HG02610 (cell line): Measurements from ENCODE around the gene TMEM266.

Experiments used
- ATAC-seq: cut with Tn5 transposase; IDR thresholded peaks from one replicate; pipeline ENCODE4 v1.9.1; 2021; ENCODE audit warnings: mild to moderate bottlenecking, moderate library complexity; ENCODE audit not compliant: unreplicated experiment

TMEM266 gene

DNA sequence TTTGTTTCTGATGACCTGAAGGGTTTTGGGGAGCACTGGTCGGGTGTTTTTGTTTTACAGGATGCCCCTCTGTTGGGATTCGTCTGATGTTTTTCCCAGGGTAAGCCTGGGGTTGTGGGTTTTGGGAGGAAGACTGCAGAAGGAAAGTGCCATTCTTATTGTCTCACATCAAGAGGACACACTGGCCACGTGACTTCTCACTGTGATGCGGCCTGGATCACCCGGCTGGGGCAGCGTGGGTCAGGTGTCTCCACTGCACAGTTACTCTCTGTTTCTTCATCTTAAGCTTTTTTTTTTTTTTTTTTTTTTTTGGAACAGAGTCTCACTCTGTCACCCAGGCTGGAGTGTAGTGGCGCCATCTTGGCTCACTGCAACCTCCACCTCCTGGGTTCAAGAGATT lies 120.5 kb downstream of the TMEM266 start:
- no peak for ATAC-seq

DNA sequence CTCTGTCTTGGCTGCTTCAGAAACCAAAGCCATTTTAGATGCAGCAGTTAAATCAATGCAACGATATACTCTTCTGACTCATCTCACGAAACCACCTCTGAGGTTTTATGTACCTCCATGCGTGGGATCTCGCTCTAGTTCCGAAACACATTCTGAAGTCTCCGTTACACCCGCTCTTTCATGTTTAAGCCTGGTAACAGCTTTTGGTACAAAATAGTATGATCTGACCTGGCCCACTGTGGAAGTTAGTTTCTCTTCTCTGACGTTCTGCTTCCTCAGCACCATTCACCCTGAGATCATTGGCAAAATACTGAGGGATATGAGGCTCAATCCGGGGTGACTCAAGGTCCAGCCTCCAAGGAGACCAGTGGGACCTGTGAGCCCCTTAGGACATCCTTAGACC lies 121.9 kb downstream of the TMEM266 start:
- ATAC-seq, result peak; percentile 56

- ATAC-seq, result no peak
Measured at GRCh38 chr15:76183930-76184649, 124.3 kb downstream of the TMEM266 start.

- no peak for ATAC-seq
Measured at GRCh38 chr15:76184650-76185035, 124.9 kb downstream of the TMEM266 start.

DNA sequence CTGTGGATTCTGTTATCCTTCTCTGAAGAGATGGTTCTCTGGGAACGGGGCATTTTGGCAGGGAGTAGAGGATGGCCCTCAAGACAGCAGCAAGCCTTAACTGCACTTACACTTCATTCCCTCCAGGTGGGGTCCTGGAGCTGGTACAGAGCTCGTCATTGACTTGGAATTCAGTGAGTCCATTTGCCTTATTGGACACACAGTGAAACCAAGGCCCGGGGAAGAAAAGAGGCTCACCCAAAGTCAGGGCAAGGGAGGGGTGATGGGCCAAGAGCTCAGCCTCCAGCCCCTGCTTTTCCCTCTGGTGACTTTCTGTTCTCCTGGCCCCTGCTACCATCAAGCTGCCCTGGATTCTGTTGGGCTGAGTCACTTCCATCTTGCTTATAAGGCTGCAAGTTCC lies 125.9 kb downstream of the TMEM266 start:
- no peak for ATAC-seq

- no peak for ATAC-seq
Measured at GRCh38 chr15:76187163-76187562, 127.4 kb downstream of the TMEM266 start.

DNA sequence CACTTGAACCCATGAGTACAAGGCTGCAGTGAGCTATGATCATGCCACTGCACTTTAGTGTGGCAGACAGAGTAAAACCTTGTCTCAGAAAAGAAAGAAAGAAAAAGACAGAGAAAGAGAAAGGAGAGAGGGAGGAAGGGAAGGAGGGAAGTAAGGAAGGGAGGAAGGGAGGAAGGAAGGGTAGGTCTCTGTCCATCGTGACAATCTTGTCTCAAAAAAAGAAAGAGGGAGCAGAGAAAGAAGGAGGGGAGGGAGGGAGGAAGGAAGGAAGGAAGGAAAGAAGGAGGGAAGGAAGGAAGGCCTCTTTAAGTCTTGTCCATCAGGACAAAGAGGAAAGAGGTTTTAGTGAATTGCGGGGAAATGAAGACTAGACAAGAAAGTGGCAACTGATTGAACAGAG lies 129.3 kb downstream of the TMEM266 start:
- ATAC-seq, result no peak

- ATAC-seq, result no peak
Measured at GRCh38 chr15:76190070-76190564, 130.3 kb downstream of the TMEM266 start.

DNA sequence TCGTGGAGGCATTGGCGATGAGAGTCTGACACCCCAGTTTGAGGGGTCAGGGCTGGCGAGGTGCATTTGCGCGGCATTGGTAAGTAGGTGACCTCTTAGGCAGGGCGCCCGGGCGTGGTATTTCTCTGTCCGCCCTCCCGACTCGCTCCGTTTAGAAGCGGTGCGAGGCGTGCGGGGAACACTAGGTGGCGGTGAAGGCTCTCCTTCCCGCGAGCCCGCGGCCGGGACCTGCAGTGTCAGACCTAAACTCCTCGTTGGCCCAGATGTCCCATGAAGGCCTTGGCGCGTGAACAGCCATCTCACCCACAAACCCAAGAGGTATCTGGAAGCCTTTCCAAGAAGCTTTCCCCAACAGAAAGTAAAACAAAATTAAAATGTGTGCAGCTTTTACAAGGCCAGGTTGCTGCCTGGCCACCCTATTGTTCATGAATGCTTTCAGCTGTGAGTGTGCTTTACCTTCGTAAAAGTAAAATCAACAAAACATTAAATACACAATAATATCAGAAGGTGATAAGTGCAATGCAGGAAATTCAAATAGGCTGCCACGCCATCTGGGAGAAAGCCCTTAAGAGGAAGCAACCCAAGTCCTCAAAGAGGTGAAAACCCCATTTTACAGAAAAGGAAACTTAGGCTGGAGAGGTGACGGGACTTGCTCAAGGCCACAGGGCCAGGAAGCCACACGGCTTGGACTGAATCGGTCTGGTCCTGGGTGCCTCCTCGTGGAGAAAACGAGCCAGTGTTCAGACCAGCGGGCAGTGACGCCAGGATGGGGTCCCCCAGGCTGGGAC lies 131.2 kb downstream of the TMEM266 start:
- ATAC-seq, result peak; percentile 88

GRCh38 chr15:76191539-76192244 lies 131.9 kb downstream of the TMEM266 start:
- no peak for ATAC-seq

DNA sequence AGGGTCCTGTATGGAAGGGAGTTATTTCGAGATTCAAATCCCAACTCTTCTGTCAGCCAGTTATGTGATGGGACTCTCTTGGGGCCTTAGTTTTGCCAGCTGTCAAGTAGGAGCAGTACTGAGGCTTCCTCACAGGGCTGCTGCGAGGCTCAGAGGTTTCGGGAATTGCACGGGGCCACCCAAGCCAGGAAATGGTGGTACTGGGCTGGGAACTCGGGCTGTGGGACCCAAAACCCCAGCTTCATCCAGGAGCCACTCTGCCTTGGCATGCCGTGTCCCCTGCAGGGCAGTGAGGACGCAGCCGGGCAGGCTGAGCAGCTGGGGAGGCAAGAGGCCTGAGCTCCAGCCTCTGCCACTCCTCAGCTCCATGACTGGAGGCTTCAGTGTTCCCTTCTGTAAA lies 132.9 kb downstream of the TMEM266 start:
- ATAC-seq, result no peak

GRCh38 chr15:76193934-76194333 lies 134.1 kb downstream of the TMEM266 start:
- no peak for ATAC-seq

DNA sequence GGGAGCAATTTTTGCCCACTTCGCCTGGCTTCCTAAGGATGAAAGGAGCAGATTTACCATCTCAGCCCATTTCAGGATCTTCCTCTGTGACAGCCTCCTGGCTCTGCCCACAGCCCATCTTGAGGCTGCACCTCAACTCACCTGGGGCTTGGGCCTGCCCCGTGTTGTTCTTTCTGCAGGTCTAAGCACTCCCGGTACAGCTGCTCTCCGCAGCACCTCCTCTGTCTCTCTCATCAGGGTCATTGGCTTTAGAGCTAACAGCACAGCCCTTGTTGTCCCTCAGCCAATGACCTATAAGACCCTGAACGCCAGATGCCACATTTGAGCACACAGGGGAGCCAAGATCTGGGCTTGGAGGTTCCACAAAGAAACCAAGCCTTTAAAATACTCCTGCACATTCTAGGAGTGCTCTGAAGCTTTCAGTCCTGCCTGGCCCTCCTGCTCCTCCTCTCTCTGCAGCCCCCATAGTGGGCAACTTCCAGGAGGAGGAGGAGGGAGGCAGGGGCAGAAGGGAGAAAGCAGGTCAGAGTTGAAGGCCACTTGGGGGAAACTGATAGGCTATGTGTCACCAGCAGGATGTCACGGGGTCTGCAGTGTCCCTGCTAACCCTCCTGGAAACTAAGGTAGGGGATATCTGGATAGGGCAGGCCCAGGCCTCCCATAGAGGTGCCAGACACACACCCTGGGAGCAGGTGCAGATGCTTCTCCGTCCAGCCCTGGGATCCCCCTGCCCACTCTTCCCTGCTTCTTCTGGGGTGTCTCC lies 135.9 kb downstream of the TMEM266 start:
- no peak for ATAC-seq

GRCh38 chr15:76196269-76197231 lies 136.8 kb downstream of the TMEM266 start:
- ATAC-seq, result no peak

- ATAC-seq, result no peak
Measured at GRCh38 chr15:76197703-76198455, 138.1 kb downstream of the TMEM266 start.

GRCh38 chr15:76198456-76199105 lies 138.8 kb downstream of the TMEM266 start:
- no peak for ATAC-seq

DNA sequence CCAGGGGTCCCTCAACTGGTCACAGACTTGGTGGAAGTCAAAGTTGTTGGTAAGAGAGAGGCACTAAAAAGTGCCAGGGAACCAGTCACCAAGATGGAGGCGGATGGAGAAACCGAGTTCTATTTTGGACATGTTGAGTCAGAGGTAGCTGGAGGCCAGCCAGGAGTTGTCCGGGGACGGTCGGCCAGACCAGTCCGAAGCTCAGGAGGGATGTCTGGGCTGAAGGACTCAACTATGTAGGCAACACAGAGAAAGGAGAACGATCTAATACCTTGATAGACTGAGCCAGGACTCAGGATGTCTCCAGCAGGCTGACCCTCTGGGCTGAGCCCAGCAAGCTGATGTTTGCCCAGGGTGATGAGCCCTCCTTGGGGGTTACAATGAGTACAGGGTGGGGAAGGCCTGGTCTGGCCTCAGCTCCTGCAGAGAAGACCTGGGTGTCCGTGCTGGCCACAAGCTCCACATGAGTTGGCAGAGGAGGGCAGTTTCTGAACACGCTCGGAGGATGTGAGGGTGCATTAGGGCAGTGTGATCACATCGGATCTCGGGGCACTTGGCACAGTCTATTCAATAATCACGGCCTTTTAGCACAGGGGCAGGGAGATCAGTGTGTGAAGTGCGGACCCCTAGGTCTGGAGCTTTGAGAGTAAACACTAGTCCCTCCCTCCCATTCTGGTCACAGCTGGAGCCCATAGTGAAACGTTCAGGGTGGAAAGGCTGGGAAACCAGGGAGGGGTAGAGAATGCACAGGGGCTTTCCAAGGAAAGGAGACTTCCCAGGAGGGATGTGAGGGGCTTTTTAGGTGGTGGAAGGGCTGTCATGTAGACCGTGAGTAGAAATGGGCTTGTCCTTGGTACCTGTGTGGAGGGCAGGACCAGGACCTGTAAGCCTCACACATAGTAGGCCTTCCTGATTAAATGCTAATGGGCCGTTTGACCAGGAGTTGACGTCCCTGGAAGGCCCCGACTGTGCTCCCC lies 139.6 kb downstream of the TMEM266 start:
- ATAC-seq, result no peak
